Peyer's patch (tissue), 4 donors: ENCODE measurements around the gene TOGARAM2.

ENCODE experiments used
- POLR2A ChIP-seq, 2 donors: fragments of 450-650 bp; IDR thresholded peaks; one replicate each; pipeline ENCODE4 v1.5.1; 2017; ENCODE audit warnings: antibody characterized with exemption in 2 of 2, mild to moderate bottlenecking in 2 of 2, moderate library complexity in 2 of 2
- TF ChIP-seq, protein P1 (sequence below), 6 experiments: fragments of 450-650 bp in 4 of 6; fragments of 200-600 bp in 2 of 6; sonication (generic) in 1 of 6; IDR thresholded peaks; one replicate each; pipeline ENCODE4 v1.5.1; 2017 to 2019; ENCODE audit warnings: antibody characterized with exemption in 6 of 6, mild to moderate bottlenecking in 3 of 6, moderate library complexity in 1 of 6

DNA sequence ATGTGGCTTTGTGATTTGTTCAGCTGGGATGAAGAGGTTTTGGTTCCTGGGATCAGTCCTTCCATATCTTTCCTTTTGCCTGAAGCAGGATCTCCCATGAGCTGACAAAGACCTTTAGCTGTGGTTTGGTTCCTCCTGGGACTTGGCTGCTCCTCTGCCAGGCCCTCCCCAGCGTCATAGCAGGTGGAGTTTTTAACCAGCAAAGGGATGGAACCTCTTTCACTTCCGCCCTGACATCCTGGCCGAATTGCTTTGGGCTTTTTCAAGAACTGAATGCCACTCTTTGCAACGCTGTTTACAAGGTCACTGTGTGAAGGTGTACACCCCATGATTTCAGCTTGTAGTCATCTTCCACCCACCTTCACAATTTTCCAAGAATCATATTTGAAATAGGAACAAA is 92.8 kb downstream of the TOGARAM2 start:
- TF ChIP-seq, protein P1, sequence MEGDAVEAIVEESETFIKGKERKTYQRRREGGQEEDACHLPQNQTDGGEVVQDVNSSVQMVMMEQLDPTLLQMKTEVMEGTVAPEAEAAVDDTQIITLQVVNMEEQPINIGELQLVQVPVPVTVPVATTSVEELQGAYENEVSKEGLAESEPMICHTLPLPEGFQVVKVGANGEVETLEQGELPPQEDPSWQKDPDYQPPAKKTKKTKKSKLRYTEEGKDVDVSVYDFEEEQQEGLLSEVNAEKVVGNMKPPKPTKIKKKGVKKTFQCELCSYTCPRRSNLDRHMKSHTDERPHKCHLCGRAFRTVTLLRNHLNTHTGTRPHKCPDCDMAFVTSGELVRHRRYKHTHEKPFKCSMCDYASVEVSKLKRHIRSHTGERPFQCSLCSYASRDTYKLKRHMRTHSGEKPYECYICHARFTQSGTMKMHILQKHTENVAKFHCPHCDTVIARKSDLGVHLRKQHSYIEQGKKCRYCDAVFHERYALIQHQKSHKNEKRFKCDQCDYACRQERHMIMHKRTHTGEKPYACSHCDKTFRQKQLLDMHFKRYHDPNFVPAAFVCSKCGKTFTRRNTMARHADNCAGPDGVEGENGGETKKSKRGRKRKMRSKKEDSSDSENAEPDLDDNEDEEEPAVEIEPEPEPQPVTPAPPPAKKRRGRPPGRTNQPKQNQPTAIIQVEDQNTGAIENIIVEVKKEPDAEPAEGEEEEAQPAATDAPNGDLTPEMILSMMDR (IDR thresholded peaks at IDR 0.05): no peak
- TF ChIP-seq POLR2A (IDR thresholded peaks at IDR 0.05): no peak
